Stimulated activated CD8-positive, alpha-beta memory T cell treated with anti-CD3 and anti-CD28 coated beads, Interleukin-2, amount 100 ng/mL, for 48 hours (primary cell): Measurements from ENCODE around the gene GYS2.
"Not testable (repeated sequence)": the region's sequence is repeated elsewhere in the genome, so short reads cannot be mapped to it uniquely, and the experiment has no call there.

Source experiments
- DNase-seq, 2 donors: peaks; one replicate each; pipeline ENCODE4 v3.0.0-alpha.2; 2020; ENCODE audit warnings: low read depth in 2 of 2

GYS2 gene

GRCh38 chr12:21602774-21603173 lies 1.9 kb downstream of the GYS2 start:
- DNase-seq, result no peak

DNA sequence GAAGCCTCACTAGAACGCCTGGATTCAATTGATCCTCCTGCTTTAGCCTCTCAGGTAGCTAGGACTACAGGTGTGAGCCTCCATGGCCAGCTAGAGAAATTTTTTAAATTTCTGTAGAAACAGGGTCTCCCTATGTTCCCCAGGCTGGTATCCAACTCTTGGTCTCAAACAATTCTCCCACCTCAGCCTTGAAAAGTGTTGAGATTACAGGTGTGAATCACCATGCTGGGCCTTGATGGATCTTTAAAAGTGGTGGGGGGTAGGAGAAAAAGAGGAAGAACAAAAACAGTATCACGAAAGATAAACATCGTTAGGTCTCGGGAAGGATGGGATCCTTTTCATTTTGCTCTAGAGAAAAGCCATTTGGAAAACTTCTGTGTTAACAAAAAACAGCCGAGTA lies 4.5 kb downstream of the GYS2 start:
- DNase-seq, result no peak

DNA sequence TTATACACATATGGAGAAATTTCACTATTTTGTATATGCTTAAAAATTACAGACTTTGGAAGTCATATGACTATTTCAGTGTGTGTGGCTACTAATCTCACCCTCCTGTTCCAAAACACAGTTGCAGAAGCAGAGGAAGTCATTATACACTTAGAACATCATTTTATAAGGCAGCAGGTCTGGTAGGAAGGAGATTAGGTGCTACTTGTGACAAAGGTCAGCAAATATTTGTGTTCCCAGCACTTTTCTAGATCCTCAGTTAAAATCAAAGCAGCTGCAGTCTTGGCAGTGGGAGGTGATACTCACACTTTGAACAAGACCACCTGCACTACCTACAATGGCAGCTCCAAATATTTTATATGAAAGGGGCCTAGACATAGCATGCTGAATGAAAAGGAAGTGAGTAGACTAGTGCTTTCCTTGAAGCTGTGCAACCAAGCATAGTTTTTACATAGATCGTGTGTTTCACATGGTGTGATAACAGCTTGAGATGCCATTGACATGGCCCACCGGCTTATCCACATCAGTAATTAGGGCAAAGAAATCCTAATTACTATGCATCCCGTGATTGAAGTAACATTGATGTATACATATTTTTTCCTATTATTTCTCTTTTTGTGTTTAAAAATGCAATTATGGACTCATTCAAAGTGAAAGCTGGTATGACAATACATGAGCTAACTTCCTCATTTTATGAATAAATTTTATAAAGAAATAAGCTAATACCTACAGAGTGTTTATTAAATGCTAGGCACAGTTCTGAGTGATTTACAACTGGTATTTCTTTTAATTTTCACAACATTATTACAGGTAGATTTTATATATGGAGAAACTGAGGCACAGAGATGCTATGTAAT lies 5.3 kb downstream of the GYS2 start:
- DNase-seq, result no peak

- no peak for DNase-seq
Measured at GRCh38 chr12:21598651-21599050, 6.0 kb downstream of the GYS2 start.

GRCh38 chr12:21595356-21595755 lies 9.3 kb downstream of the GYS2 start:
- DNase-seq, result not testable (repeated sequence)

DNA sequence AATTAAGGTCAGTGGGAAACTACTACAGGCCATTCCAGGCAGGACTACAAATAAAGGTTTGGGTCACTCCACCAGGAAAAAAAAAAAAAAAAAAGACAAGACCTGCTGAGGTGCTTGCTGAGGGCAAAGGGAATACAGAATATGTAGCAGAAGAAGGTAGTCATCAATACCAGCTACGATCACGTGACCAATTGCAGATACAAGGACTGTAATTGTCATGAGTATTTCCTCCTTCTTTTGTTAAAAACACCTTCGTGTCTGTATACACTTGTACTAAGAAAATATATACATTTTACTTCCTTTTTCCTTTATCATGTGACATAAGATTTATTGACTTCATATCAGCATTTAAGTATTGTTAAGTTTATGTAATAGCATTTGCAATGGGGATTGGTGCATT lies 19.2 kb downstream of the GYS2 start:
- no peak for DNase-seq

GRCh38 chr12:21584403-21585182 lies 20.1 kb downstream of the GYS2 start:
- DNase-seq, result not testable (repeated sequence)

DNA sequence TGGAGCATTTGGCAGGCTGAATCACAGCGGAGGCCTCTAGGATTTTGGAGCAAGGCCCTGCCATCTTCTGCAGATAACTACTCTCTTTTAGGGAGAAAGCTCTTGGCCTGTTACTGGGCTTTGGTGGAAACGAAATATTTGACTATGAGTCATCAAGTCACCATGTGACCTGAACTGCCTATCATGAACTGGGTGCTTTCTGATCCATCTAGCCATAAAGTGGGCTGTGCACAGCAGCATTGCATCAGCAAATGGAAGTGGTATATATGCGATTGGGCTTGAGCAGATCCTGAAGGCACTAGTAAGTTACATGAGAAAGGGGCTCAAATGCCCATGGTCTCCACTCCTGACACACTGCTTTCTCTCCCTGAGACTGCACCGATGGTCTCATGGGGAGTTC lies 21.1 kb downstream of the GYS2 start:
- no peak for DNase-seq

DNA sequence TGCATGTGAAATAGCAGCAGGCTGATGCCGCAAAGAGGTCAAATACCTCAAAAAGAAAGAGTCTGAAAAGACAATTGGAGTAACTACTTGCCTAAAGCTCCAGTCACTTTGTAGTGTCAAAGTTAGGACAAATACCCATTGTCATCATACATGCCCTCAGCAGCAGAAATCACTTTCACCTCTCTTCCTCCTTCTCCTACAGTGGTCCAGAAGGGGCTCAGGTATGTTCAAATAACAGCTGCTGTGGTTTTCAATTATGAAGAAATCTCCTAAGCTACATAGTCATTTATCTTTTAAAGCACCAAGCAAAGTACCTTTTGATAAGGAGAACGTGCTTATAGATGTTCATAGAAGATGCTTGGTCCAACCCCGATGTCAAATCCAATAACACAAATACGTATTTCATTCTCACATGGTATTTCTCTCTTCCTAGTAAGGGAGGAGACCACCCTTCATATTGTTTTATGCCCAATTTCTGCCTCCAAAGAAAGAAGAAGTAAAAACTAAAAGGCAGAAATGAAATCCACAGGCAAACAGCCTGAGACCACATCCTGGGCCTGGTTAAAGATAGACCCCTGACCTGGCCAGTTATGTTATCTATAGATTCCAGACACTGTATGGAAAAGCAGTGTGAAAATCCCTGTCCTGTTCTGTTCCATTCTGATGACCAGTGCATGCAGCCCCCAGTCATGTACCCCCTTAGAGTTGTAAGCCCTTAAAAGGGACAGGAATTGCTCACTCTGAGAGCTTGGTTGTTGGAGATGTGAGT lies 23.7 kb downstream of the GYS2 start:
- DNase-seq, result no peak

- no peak for DNase-seq
Measured at GRCh38 chr12:21577516-21577915, 27.1 kb downstream of the GYS2 start.

GRCh38 chr12:21576431-21576830 lies 28.2 kb downstream of the GYS2 start:
- DNase-seq, result no peak

- DNase-seq, result no peak
Measured at GRCh38 chr12:21573733-21574358, 30.8 kb downstream of the GYS2 start.

- no peak for DNase-seq
Measured at GRCh38 chr12:21571046-21571445, 33.6 kb downstream of the GYS2 start.

DNA sequence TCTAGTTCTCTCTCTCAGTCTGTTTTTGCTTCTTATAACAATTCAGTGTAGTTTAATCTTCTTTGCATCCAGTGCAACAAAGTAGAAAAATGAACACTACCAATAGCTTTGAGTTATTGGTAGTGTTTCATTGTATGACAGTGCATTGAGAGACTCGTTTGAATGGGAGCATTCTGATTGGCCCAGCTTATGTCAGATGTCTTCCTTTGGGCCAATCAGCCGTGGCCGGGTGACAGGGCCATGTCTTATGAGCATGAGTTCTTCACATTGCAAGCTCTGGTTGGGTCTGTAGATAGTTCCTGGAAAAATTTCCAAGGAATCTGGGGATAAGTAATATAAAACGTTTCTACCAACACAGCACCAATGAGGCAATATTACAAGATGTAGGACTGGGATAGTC lies 36.5 kb downstream of the GYS2 start:
- DNase-seq, result no peak

DNA sequence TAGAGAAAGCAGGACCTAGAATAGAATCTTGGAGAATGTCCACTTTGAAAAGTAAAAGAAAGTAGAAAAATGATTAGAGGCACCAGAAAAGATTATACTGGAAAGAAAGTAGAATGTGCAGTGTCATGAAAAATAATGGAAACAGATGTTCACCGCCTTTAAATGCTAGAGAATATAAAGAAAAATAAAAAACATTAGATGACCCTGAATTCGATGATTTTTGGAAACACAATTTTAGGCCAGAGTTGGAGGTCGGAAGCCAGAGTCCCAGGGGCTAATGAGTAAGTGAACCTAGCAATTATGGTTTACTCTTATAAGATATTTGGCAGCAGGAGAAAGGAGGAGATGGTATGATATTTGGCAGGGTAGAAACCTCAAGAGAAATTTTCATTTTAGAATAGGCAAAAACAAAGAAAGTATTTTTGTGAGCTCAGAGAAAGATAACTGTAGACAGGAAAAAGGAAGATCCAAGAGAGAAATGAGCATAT lies 37.7 kb downstream of the GYS2 start:
- DNase-seq, result no peak

DNA sequence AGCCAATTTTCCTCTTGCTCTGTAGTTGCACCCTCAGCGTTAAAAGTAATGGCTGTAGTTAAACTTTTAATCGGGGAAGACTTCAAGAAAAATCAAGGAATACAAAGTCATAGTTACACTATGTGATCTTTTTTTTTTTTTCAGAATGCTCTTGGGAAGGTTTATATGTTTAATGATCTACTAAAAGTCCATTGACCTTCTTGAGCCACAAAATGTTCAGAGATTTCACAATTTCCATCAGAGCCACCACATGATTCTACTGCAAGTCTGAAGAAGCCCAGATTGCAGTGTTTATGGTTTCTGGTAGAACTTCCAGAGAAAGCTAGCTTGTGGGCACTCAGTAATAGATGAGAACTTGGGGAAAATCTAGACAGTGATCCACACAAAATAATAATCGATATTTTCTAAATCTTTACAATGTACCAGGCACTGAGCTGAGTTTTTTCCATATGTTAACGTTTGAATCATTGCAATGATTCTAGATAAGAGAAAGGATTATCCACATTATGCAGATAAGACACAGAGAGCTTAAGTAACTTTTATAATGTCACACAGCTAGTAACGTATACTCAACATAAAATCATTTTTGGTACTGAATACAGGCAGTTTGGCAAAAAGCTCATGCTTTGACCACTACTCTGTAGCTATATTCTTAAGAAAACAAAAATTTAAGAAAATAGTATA lies 38.3 kb downstream of the GYS2 start:
- DNase-seq, result no peak

DNA sequence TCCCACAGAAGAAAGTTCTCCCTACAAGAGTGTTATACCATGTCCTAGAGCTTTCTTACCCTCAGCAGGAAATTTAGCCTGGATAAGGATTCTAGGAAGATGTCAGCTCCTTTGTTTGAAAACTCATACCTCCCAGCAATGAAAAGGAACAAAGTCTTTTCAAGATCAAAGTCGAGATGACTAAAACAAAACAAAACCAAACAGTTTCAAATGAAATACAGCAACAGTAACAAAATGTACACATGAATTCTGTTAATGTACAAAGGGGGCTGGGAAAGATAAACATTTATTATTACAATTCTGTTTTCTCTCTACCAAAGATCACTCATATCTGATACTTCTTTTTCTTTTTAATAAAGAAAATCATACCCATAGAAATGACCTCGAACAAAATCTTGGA lies 41.8 kb downstream of the GYS2 start:
- no peak for DNase-seq

DNA sequence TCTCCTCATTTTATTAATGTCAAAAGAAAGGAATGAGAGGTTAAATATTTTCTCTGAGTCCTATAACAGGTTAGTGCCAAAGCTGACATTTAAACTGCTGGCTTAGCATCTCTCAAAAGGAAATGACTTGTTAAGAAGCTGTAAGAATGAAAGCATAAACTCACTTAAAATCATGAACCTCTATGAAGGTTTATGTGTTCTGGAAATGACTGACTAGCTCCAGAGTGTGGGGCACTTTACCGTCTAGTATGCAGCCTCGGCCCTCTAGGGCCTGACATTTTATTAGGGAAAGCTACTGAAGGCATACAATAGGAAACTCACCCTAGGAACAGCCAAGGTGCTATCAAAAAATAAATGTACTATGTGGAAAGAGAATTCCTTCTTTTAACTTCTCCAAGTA lies 43.5 kb downstream of the GYS2 start:
- no peak for DNase-seq

GRCh38 chr12:21559855-21560569 lies 44.6 kb downstream of the GYS2 start:
- no peak for DNase-seq

GRCh38 chr12:21558100-21558679 lies 46.5 kb downstream of the GYS2 start:
- DNase-seq, result no peak
